Endodermal cell (in vitro differentiated cells): ENCODE data around the gene SCGB1D1. TPM values are rescaled to one million over a fixed set of nuclear protein-coding genes. Genes with fewer than 3 reads are reported as not detected.
A peak's percentile ranks its signal among the peaks of the same experiment; 100 is the strongest.

Experiments used
- DNase-seq: peaks from one replicate; pipeline ENCODE4 v3.0.0-alpha.2; 2017
- H3K27ac ChIP-seq: 2 replicates; pipeline ENCODE4 v1.5.1; 2013; ENCODE audit warnings: mild to moderate bottlenecking, low read depth, low read length, moderate library complexity
- H3K27me3 ChIP-seq: 2 replicates; pipeline ENCODE4 v1.6.1; 2013; ENCODE audit warnings: mild to moderate bottlenecking, low read length, moderate library complexity; ENCODE audit not compliant: insufficient read depth, control insufficient read depth, poor library complexity, severe bottlenecking
- H3K36me3 ChIP-seq: 2 replicates; pipeline ENCODE4 v1.7.0; 2013; ENCODE audit warnings: mild to moderate bottlenecking, low read length, moderate library complexity; ENCODE audit not compliant: control insufficient read depth, insufficient read depth
- H3K4me1 ChIP-seq: one replicate; pipeline ENCODE4 v1.7.0; 2013; ENCODE audit warnings: low read length; ENCODE audit not compliant: control insufficient read depth, insufficient read depth
- H3K4me3 ChIP-seq: 2 replicates; pipeline ENCODE4 v1.5.1; 2013; ENCODE audit warnings: mild to moderate bottlenecking, low read length, moderate library complexity
- H3K9ac ChIP-seq: 2 replicates; pipeline ENCODE4 v1.6.1; 2013; ENCODE audit warnings: mild to moderate bottlenecking, low read length, moderate library complexity; ENCODE audit not compliant: poor library complexity, severe bottlenecking; ENCODE audit errors: extremely low read depth
- H3K9me3 ChIP-seq: 2 replicates; pipeline ENCODE4 v1.6.1; 2013; ENCODE audit warnings: mild to moderate bottlenecking, low read length, moderate library complexity; ENCODE audit not compliant: control insufficient read depth
- H3K27ac Mint-ChIP-seq: 2 replicates; pipeline ENCODE4 v1.8.0; 2020; ENCODE audit warnings: mixed read lengths
- H3K27me3 Mint-ChIP-seq: 2 replicates; pipeline ENCODE4 v1.8.0; 2021; ENCODE audit warnings: mild to moderate bottlenecking, mixed read lengths; ENCODE audit not compliant: insufficient read depth
- H3K36me3 Mint-ChIP-seq: 2 replicates; pipeline ENCODE4 v1.8.0; 2020; ENCODE audit warnings: low read depth, mixed read lengths
- H3K4me1 Mint-ChIP-seq: 2 replicates; pipeline ENCODE4 v1.8.0; 2020; ENCODE audit warnings: mixed read lengths
- H3K4me3 Mint-ChIP-seq: 2 replicates; pipeline ENCODE4 v1.8.0; 2020; ENCODE audit warnings: mild to moderate bottlenecking, moderate library complexity, mixed read lengths
- H3K9me3 Mint-ChIP-seq: 2 replicates; pipeline ENCODE4 v1.8.0; 2020; ENCODE audit warnings: mild to moderate bottlenecking, mixed read lengths
- CTCF ChIP-seq: fragments of 200-600 bp; sonication (generic); conservative IDR thresholded peaks from 2 replicates; pipeline ENCODE4 v1.5.0; 2021; ENCODE audit warnings: antibody characterized with exemption, mild to moderate bottlenecking
- WGBS, 2 experiments: methylation state at CpG; one replicate each; pipeline versions ENCODE4 v1.1.5 to v1.1.7; 2013; ENCODE audit warnings: missing lambda C conversion rate in 2 of 2, mixed read lengths in 1 of 2; ENCODE audit not compliant: insufficient coverage in 1 of 2, insufficient read length in 1 of 2; 5-methylcytosine and 5-hydroxymethylcytosine counted together
- total RNA-seq, 2 donors: library from RNA; stranded (reverse); fragmentation: NEBNext Ultra II Directional in 1 of 2; extraction: Animal tissue kit (Norgen Biotek cat#: 25700) in 1 of 2; gene quantifications; 2 replicates in 1 of 2; 3 replicates in 1 of 2; pipeline ENCODE4 v1.2.1, GENCODE V29; 2021

The SCGB1D1 gene
- total RNA-seq, 2 donors from 2014 or later: not detected

- no peak overlapping the region for H3K27ac ChIP-seq
- H3K4me3 ChIP-seq: no peak overlapping the region
- no peak overlapping the region for H3K4me3 Mint-ChIP-seq
- no peak for DNase-seq
- no peaks in the 10 kb centered on the region for H3K36me3 ChIP-seq
- H3K27ac Mint-ChIP-seq: no peak overlapping the region
- H3K9me3 Mint-ChIP-seq: peaks cover 5% of the 10 kb centered on the region
- H3K4me1 ChIP-seq: no peaks in the 10 kb centered on the region
- 57 to 86% methylated on average over 1 to 5 of the region's 5 CpGs for WGBS, 2 experiments
- peak; percentile 81 for TF ChIP-seq CTCF
- H3K27me3 Mint-ChIP-seq: no peaks in the 10 kb centered on the region
- no peak overlapping the region for H3K9ac ChIP-seq
- no peaks in the 10 kb centered on the region for H3K4me1 Mint-ChIP-seq
- no peaks in the 10 kb centered on the region for H3K36me3 Mint-ChIP-seq
- no peaks in the 10 kb centered on the region for H3K27me3 ChIP-seq
- peaks cover 6% of the 10 kb centered on the region for H3K9me3 ChIP-seq
Observed at GRCh38 chr11:62217191-62217748, 27.3 kb downstream of the SCGB1D1 start.

- Histone ChIP-seq H3K4me3 (no peak overlapping the region), H3K27ac (no peak overlapping the region), H3K9me3 (peaks cover 43% of the 10 kb centered on the region), H3K9ac (no peak overlapping the region), H3K36me3 (no peaks in the 10 kb centered on the region), H3K27me3 (no peaks in the 10 kb centered on the region), H3K4me1 (no peaks in the 10 kb centered on the region)
- peaks cover 30% of the 10 kb centered on the region for H3K9me3 Mint-ChIP-seq
- no peak for TF ChIP-seq CTCF
- no peaks in the 10 kb centered on the region for H3K4me1 Mint-ChIP-seq
- no peak for DNase-seq
- H3K4me3 Mint-ChIP-seq: no peak overlapping the region
- H3K27me3 Mint-ChIP-seq: no peaks in the 10 kb centered on the region
- WGBS, 2 experiments: 92 to 93% methylated on average over 3 of the region's 3 CpGs
- no peaks in the 10 kb centered on the region for H3K36me3 Mint-ChIP-seq
- H3K27ac Mint-ChIP-seq: no peak overlapping the region
Observed at GRCh38 chr11:62221498-62221897, 31.5 kb downstream of the SCGB1D1 start.

GRCh38 chr11:62223095-62223494, 33.1 kb downstream of the SCGB1D1 start:
- Mint-ChIP-seq H3K4me1 (no peaks in the 10 kb centered on the region), H3K36me3 (no peaks in the 10 kb centered on the region), H3K9me3 (peaks cover 28% of the 10 kb centered on the region), H3K27me3 (no peaks in the 10 kb centered on the region), H3K4me3 (no peak overlapping the region), H3K27ac (no peak overlapping the region)
- Histone ChIP-seq H3K9me3 (peaks cover 43% of the 10 kb centered on the region), H3K36me3 (no peaks in the 10 kb centered on the region), H3K4me3 (peak overlapping the region; percentile 4), H3K9ac (no peak overlapping the region), H3K4me1 (no peaks in the 10 kb centered on the region), H3K27ac (no peak overlapping the region), H3K27me3 (no peaks in the 10 kb centered on the region)
- no peak for DNase-seq
- no peak for TF ChIP-seq CTCF
